K562 (cell line): Measurements from ENCODE around the gene GGNBP2. TPM values are rescaled to one million over a fixed set of nuclear protein-coding genes. Genes with fewer than 3 reads are reported as not detected.

ENCODE experiments used
- ATAC-seq: fragments of 200-7000 bp; cut with Tn5 transposase; 3 replicates; pipeline ENCODE4 v1.9.1; 2020; ENCODE audit warnings: moderate library complexity
- BruUV-seq: library from RNA; stranded (reverse); fragments of 400-500 nt; replicated peaks from 2 replicates; lab custom pipeline; 2021; lab: Mats Ljungman, UMichigan
- CTCF ChIA-PET: fragments of 300-600 bp; formaldehyde crosslinking; extraction: SDS; loops from one replicate; lab custom pipeline; 2021; ENCODE audit warnings: low intra/inter-chr PET ratio; lab: Yijun Ruan, JAX
- POLR2A ChIA-PET: fragments of 300-600, 350-650 bp; sonication (Branson Sonifier 250); formaldehyde crosslinking; extraction: SDS; loops from one replicate; lab custom pipeline; 2021; ENCODE audit warnings: antibody characterized with exemption, inconsistent platforms; lab: Yijun Ruan, JAX
- DNase-seq, 4 experiments: peaks; one replicate each; pipeline versions ENCODE4 v3.0.0 to v3.0.0-alpha.2; 2011 to 2018; ENCODE audit warnings: low spot score in 3 of 4, mixed read lengths in 3 of 4; ENCODE audit errors: extremely low read depth in 1 of 4
- FAIRE-seq: peaks from 2 replicates; lab custom pipeline; 2011; peaks lifted over from hg19 to GRCh38; lab: Jason Lieb, UNC
- H2AFZ ChIP-seq: 2 replicates; pipeline ENCODE4 v1.6.0; 2011; ENCODE audit warnings: low read depth, low read length, control low read depth, inconsistent platforms
- H3K27ac ChIP-seq: fragments of 200-600 bp; 3 replicates; pipeline ENCODE4 v1.8.0; 2011; ENCODE audit warnings: low read depth, mild to moderate bottlenecking, control low read depth, inconsistent platforms, low read length, moderate library complexity, mixed read lengths; ENCODE audit errors: extremely low read depth
- H3K27me3 ChIP-seq, 2 experiments: fragments of 300-600 bp in 1 of 2; 2 replicates in 1 of 2; 3 replicates in 1 of 2; pipeline versions ENCODE4 v1.6.0 to v1.8.0; 2011; ENCODE audit warnings: inconsistent platforms in 2 of 2, low read length in 2 of 2, mild to moderate bottlenecking in 1 of 2, mixed read lengths in 1 of 2, moderate library complexity in 1 of 2; ENCODE audit not compliant: control insufficient read depth in 2 of 2, insufficient read depth in 2 of 2
- H3K36me3 ChIP-seq: fragments of 300-600 bp; 3 replicates; pipeline ENCODE4 v1.8.0; 2011; ENCODE audit warnings: mild to moderate bottlenecking, low read length, inconsistent platforms; ENCODE audit not compliant: control insufficient read depth, insufficient read depth
- H3K4me1 ChIP-seq, 2 experiments: fragments of 200-600 bp in 1 of 2; replicated peaks in 1 of 2; 2 replicates in 1 of 2; 3 replicates in 1 of 2; pipeline versions ENCODE4 v1.5.1 to v1.8.0; 2011; ENCODE audit warnings: inconsistent platforms in 2 of 2, low read length in 2 of 2, mild to moderate bottlenecking in 1 of 2, mixed read lengths in 1 of 2, moderate library complexity in 1 of 2; ENCODE audit not compliant: control insufficient read depth in 2 of 2, insufficient read depth in 2 of 2
- H3K4me2 ChIP-seq: 2 replicates; pipeline ENCODE4 v1.6.1; 2011; ENCODE audit warnings: low read length, control low read depth, inconsistent platforms, mixed read lengths; ENCODE audit not compliant: insufficient read depth
- H3K4me3 ChIP-seq: fragments of 200-600 bp; sonication (generic), shearing (Covaris generic); 2 replicates; pipeline ENCODE4 v1.5.1; 2016; ENCODE audit warnings: control low read depth, inconsistent platforms
- H3K79me2 ChIP-seq: fragments of 200-600 bp; 3 replicates; pipeline ENCODE4 v1.8.0; 2011; ENCODE audit warnings: low read length, inconsistent platforms; ENCODE audit not compliant: control insufficient read depth, insufficient read depth
- H3K9ac ChIP-seq, 2 experiments: 2 replicates each; pipeline versions ENCODE4 v1.6.0 to v1.6.1; 2011; ENCODE audit warnings: low read depth in 2 of 2, low read length in 2 of 2, control low read depth in 1 of 2, inconsistent platforms in 1 of 2, mild to moderate bottlenecking in 1 of 2, mixed read lengths in 1 of 2; ENCODE audit not compliant: insufficient read depth in 1 of 2
- H3K9me1 ChIP-seq: one replicate; pipeline ENCODE4 v1.6.0; 2011; ENCODE audit warnings: inconsistent platforms, mild to moderate bottlenecking, low read length, moderate library complexity; ENCODE audit not compliant: control insufficient read depth, insufficient read depth
- H3K9me3 ChIP-seq: replicated peaks from 2 replicates; pipeline ENCODE4 v1.5.1; 2011; ENCODE audit warnings: low read depth, low read length, inconsistent platforms; ENCODE audit not compliant: control insufficient read depth, insufficient read depth
- H4K20me1 ChIP-seq: replicated peaks from 2 replicates; pipeline ENCODE4 v1.6.1; 2011; ENCODE audit warnings: low read length, inconsistent platforms, mixed read lengths; ENCODE audit not compliant: control insufficient read depth, insufficient read depth
- JUN ChIP-seq, 2 experiments: sonication (generic) in 1 of 2; formaldehyde crosslinking in 1 of 2; IDR thresholded peaks; 2 replicates each; pipeline versions ENCODE4 v1.6.1 to v1.8.0; 2012 to 2022; ENCODE audit warnings: borderline replicate concordance in 2 of 2, mild to moderate bottlenecking in 2 of 2, improper control_type of control experiment in 1 of 2, low read depth in 1 of 2, low read length in 1 of 2, missing genetic modification reagents in 1 of 2
- MYBL2 ChIP-seq, 2 experiments: fragments of 450-650 bp in 1 of 2; sonication (generic) in 1 of 2; formaldehyde crosslinking in 1 of 2; IDR thresholded peaks; 2 replicates each; pipeline versions ENCODE4 v1.6.1 to v1.8.1; 2017 to 2022; ENCODE audit warnings: borderline replicate concordance in 1 of 2, inconsistent platforms in 1 of 2, low read depth in 1 of 2, mild to moderate bottlenecking in 1 of 2, missing genetic modification reagents in 1 of 2, moderate library complexity in 1 of 2
- NCOA4 ChIP-seq: fragments of 450-650 bp; IDR thresholded peaks from 2 replicates; pipeline ENCODE4 v1.6.1; 2018; ENCODE audit warnings: mild to moderate bottlenecking; ENCODE audit not compliant: partially characterized antibody
- NFIC ChIP-seq: fragments of 450-650 bp; IDR thresholded peaks from 2 replicates; pipeline ENCODE4 v1.6.1; 2017; ENCODE audit warnings: mild to moderate bottlenecking, inconsistent platforms
- SIX5 ChIP-seq, 2 experiments: IDR thresholded peaks; 2 replicates each; pipeline ENCODE4 v1.6.1; 2011; ENCODE audit warnings: low read length in 2 of 2, borderline replicate concordance in 1 of 2, low read depth in 1 of 2, mild to moderate bottlenecking in 1 of 2, moderate library complexity in 1 of 2; ENCODE audit not compliant: insufficient read depth in 1 of 2
- TEAD4 ChIP-seq, 2 experiments: sonication (generic) in 1 of 2; formaldehyde crosslinking in 1 of 2; IDR thresholded peaks; 2 replicates each; pipeline versions ENCODE4 v1.6.1 to v1.8.0; 2012 to 2022; ENCODE audit warnings: borderline replicate concordance in 1 of 2, inconsistent platforms in 1 of 2, low read length in 1 of 2, mild to moderate bottlenecking in 1 of 2, missing genetic modification reagents in 1 of 2
- ZFPM2 ChIP-seq: fragments of 250-450 bp; sonication (Bioruptor Pico); IDR thresholded peaks from 2 replicates; pipeline ENCODE4 v1.5.1; 2022; ENCODE audit warnings: mild to moderate bottlenecking
- ZNF79 ChIP-seq: fragments of 250-450 bp; sonication (Bioruptor Pico); IDR thresholded peaks from 2 replicates; pipeline ENCODE4 v1.4.0; 2020; ENCODE audit warnings: low read depth, mild to moderate bottlenecking, moderate library complexity
- WGBS: fragments of 100-300 bp; shearing (Covaris generic); methylation state at CpG from one replicate; pipeline ENCODE4 v1.1.6; 2016; ENCODE audit warnings: low coverage, mixed read lengths; ENCODE audit not compliant: insufficient coverage; ENCODE audit errors: missing lambda C conversion rate; 5-methylcytosine and 5-hydroxymethylcytosine counted together
- in situ Hi-C: fragments of 300-500 bp; cut with MboI; formaldehyde crosslinking; loops from 4 replicates; pipeline ENCODE4 v1.15.0; 2018; ENCODE audit warnings: inconsistent platforms, mixed read lengths
- intact Hi-C: fragments of 100-400 bp; cut with micrococcal nuclease; formaldehyde crosslinking; loops from 2 replicates; pipeline ENCODE4 v1.14.2; 2022
- polyA plus RNA-seq, 8 experiments: library from polyadenylated mRNA; depleted of rRNA in 4 of 8; stranded (reverse) in 5 of 8; unstranded in 3 of 8; fragments of >200 nt; fragmentation: Nextera tagmentation in 2 of 8; fragmentation: Illumina TruSeq in 1 of 8; extraction: Ambion mirVana in 2 of 8; extraction: Trizol in 1 of 8; gene quantifications; 2 replicates each; pipeline versions ENCODE4 v1.2.1 to v1.2.3, GENCODE V29; 2011 to 2014; ENCODE audit warnings: inconsistent platforms in 1 of 8, missing spikeins in 1 of 8
- total RNA-seq, 7 experiments: library from RNA; depleted of rRNA in 6 of 7; stranded (reverse); fragments of >200 nt in 6 of 7; fragmentation: Illumina TruSeq in 2 of 7; extraction: Trizol in 2 of 7; gene quantifications; 2 replicates each; pipeline versions ENCODE4 v1.2.1 to v1.2.3, GENCODE V29; 2011 to 2021; ENCODE audit warnings: low replicate concordance in 1 of 7
- TF ChIP-seq, protein P1 (sequence below): sonication (generic); formaldehyde crosslinking; IDR thresholded peaks from 2 replicates; pipeline ENCODE4 v1.8.1; 2023; ENCODE audit warnings: mild to moderate bottlenecking, missing genetic modification reagents
- TF ChIP-seq, protein P2 (sequence below): sonication (generic); formaldehyde crosslinking; IDR thresholded peaks from 2 replicates; pipeline ENCODE4 v1.8.0; 2022; ENCODE audit warnings: mild to moderate bottlenecking, low read depth, missing genetic modification reagents

GGNBP2 gene
- total and polyA plus RNA-seq, 9 of the 15 experiments (the other 6 are each of a cell fraction or from before 2014, with no cell fraction given), result 35.7 to 96.6 (median 64.1) TPM

DNA sequence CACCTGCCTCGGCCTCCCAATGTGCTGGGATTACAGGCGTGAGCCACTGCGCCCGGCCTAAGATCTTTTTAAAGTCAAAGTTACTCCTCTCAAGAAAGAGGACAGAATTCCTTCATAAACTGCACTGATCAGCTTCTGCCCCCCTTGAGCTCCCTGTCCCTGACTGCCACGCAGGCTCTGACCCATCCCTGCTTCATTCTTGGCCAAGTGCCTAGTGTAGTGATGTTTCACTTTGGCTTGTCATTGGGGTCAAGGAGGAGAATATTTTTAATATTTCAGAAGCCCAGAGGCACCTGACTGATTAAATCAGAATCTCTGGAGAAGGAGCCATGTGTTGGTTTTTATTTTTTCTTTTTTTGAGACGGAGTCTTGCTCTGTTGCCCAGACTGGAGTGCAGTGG, 65.8 kb downstream of the GGNBP2 start (continued):
- TF ChIP-seq SIX5 (IDR thresholded peaks at IDR 0.05; ENCODE audit: borderline replicate concordance in 1 of 2, insufficient read depth in 1 of 2, low read depth in 1 of 2, low read length in 2 of 2) (no peak), MYBL2 (IDR thresholded peaks at IDR 0.05; ENCODE audit: low read depth) (no peak), MYBL2 (CRISPR knock-in tag; IDR thresholded peaks at IDR 0.05; ENCODE audit: borderline replicate concordance) (no peak), ZFPM2 (CRISPR knock-in tag) (no peak), ZNF79 (CRISPR knock-in tag) (no peak), NFIC (peak; percentile 85), NCOA4 (no peak)

DNA sequence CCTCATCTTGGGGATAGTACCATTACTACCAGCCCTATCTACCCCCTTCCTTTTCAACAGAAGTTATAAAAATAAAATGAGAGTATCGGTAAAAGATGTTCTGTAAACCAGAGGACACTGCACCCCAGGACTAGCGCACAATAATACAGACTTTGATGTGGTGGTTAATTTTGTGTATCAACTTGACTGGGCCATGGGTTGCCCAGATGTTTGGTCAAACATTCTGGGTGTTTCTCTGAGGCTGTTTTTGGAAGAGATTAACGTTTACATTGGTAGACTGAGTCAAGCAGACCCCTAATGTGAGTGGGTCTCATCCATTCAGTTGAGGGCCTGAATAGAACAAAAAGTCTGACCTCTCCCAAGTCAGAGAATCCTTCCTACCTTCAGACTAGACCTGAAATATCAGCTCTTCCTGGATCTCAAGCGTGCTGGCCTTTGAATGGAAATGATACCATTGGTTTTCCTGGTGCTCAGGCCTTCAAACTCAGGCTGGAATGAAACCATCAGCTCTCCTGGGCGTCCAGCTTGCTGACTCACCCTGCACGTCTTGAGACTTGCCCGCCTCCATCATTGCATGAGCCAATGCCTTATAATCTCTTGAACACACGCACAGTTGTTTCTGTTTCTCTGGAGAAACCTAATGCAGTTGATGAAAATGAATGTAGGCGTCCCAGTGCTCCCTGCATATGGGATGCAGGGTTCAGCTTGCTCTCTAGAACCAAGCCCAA, 66.8 kb downstream of the GGNBP2 start:
- in situ Hi-C loops (loop anchor here (10.0 kb wide), 1 partner anchor 633 kb away; no protein-coding TSS in a partner anchor), intact Hi-C loops (no loop called here)
- POLR2A ChIA-PET, result interaction anchor here (0.6 to 1.6 kb wide), 5 partner anchors 10 to 628 kb away, joined by 3 to 10 read pairs (median 3); partner anchors contain the start of gene MRM1
- Histone ChIP-seq H3K79me2 (peaks cover 2% of the 10 kb centered on the region; the same call in 1 of the 3 replicates), H3K9me3 (no peaks in the 10 kb centered on the region), H4K20me1 (no peaks in the 10 kb centered on the region; the same call in 1 of the 2 replicates), H3K4me3 (no peak overlapping the region), H3K9ac (peak overlapping the region in 1 of 2 experiments; percentile 52; a peak in 3 of 4 replicates), H3K27me3 (peaks cover 0 to 4% of the 10 kb centered on the region in 2 experiments; a peak in 1 of 5 replicates), H3K27ac (peak overlapping the region; percentile 62), H3K36me3 (peaks cover 12% of the 10 kb centered on the region; the same call in 1 of the 3 replicates), H3K9me1 (no peaks in the 10 kb centered on the region), H2AFZ (peak overlapping the region; percentile 76), H3K4me1 (peaks cover 26 to 33% of the 10 kb centered on the region in 2 experiments; a peak in 4 of 5 replicates), H3K4me2 (peak overlapping the region; percentile 57)
- BruUV-seq, result no TSS peak
- WGBS, result 27% methylated on average over 9 of the region's 9 CpGs
- ATAC-seq, result peak; percentile 77
- FAIRE-seq, result no peak
- CTCF ChIA-PET, result interaction anchor here (1.1 kb wide), 1 partner anchor 8 kb away, joined by 3 read pairs; no protein-coding TSS in a partner anchor
- DNase-seq, result peak; percentile 48 to 87 (median 59)
- TF ChIP-seq JUN (IDR thresholded peaks at IDR 0.05; ENCODE audit: borderline replicate concordance, low read depth, low read length), result peak; percentile 41; the same call in 1 of the 2 replicates
- no peak for TF ChIP-seq JUN (CRISPR knock-in tag; IDR thresholded peaks at IDR 0.05; ENCODE audit: borderline replicate concordance)
- TF ChIP-seq TEAD4 (IDR thresholded peaks at IDR 0.05; ENCODE audit: low read length), result 0 out of 2 replicates have a peak, but pooled peaks have one; percentile 22
- TF ChIP-seq TEAD4 (CRISPR knock-in tag; IDR thresholded peaks at IDR 0.05; ENCODE audit: borderline replicate concordance), result no peak
- TF ChIP-seq, protein P1, sequence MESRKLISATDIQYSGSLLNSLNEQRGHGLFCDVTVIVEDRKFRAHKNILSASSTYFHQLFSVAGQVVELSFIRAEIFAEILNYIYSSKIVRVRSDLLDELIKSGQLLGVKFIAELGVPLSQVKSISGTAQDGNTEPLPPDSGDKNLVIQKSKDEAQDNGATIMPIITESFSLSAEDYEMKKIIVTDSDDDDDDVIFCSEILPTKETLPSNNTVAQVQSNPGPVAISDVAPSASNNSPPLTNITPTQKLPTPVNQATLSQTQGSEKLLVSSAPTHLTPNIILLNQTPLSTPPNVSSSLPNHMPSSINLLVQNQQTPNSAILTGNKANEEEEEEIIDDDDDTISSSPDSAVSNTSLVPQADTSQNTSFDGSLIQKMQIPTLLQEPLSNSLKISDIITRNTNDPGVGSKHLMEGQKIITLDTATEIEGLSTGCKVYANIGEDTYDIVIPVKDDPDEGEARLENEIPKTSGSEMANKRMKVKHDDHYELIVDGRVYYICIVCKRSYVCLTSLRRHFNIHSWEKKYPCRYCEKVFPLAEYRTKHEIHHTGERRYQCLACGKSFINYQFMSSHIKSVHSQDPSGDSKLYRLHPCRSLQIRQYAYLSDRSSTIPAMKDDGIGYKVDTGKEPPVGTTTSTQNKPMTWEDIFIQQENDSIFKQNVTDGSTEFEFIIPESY (CRISPR knock-in tag), result no peak
- TF ChIP-seq, protein P2, sequence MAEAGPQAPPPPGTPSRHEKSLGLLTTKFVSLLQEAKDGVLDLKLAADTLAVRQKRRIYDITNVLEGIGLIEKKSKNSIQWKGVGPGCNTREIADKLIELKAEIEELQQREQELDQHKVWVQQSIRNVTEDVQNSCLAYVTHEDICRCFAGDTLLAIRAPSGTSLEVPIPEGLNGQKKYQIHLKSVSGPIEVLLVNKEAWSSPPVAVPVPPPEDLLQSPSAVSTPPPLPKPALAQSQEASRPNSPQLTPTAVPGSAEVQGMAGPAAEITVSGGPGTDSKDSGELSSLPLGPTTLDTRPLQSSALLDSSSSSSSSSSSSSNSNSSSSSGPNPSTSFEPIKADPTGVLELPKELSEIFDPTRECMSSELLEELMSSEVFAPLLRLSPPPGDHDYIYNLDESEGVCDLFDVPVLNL (CRISPR knock-in tag), result no peak
